ENCODE data around the gene C10orf67. TPM values are rescaled to one million over a fixed set of nuclear protein-coding genes. Genes with fewer than 3 reads are reported as not detected.

C10orf67 gene
- total and polyA plus RNA-seq, 2 of the 8 experiments (the other 6 are each of a cell fraction or from before 2014, with no cell fraction given) = 0.05 to 0.11 TPM

DNA sequence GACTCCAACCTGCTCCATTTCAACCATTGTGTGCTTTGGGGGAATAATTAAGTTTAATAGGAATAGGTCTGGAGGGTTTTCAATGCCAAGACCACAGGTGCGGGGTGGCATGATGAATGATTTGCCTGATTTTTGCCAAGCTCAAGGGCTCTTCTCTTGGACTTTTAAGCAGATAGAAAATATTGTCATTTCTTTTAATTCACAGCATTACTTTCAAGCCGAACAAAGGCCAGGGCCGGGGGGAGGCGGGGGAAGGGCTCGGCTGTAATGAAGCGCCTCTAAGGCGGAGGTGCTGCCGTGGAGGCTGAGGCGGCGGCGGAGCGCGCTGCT, 146.0 kb downstream of the C10orf67 start:
- WGBS, 2 experiments (ENCODE audit: extremely low coverage in 1 of 2, insufficient coverage in 1 of 2, insufficient read length in 1 of 2, insufficient replicate concordance in 2 of 2, low coverage in 1 of 2, low lambda C conversion rate in 2 of 2, missing lambda C conversion rate in 1 of 2) = 5% methylated on average over 13 of the region's 13 CpGs; no CpG with 5 or more reads in 1 of the 2 experiments
- ChIA-PET CTCF (ENCODE audit: partially characterized antibody) (interaction anchor here (0.8 to 1.0 kb wide), 2 partner anchors 10 to 26 kb away, joined by 3 read pairs; no protein-coding TSS in a partner anchor), POLR2A (ENCODE audit: partially characterized antibody) (interaction anchor here (1.3 kb wide), 1 partner anchor 8 kb away, joined by 3 read pairs; no protein-coding TSS in a partner anchor)
- H3K4me1 ChIP-seq (replicated peaks in 1 of 4; ENCODE audit: control insufficient read depth in 3 of 4, insufficient read depth in 4 of 4, low read length in 3 of 4) = peaks cover 3 to 25% (median 10%) of the 10 kb centered on the region in 4 experiments
- no peak overlapping the region for H2BK5ac ChIP-seq (ENCODE audit: low read depth, low read length)
- peak overlapping the region; percentile 34 to 61 (median 41); a peak in 7 of 8 replicates for H3K4me3 ChIP-seq (ENCODE audit: extremely low read depth in 1 of 4, insufficient read depth in 2 of 4, low read depth in 3 of 4, low read length in 4 of 4)
- FAIRE-seq (no peak), DNase-seq (ENCODE audit: low read depth in 1 of 2, low spot score in 2 of 2) (no peak)
- peaks cover 96 to 100% (median 99%) of the 10 kb centered on the region in 4 experiments for H3K27me3 ChIP-seq (replicated peaks in 1 of 4; ENCODE audit: control insufficient read depth in 3 of 4, extremely low read depth in 1 of 4, insufficient read depth in 3 of 4, low read length in 3 of 4)
- no peak overlapping the region for H4K8ac ChIP-seq (ENCODE audit: extremely low read depth, insufficient read depth, low read length)
- H3K36me3 ChIP-seq (ENCODE audit: control insufficient read depth in 2 of 4, insufficient read depth in 4 of 4, low read length in 3 of 4) = peaks cover 0 to 13% (median 0%) of the 10 kb centered on the region in 4 experiments; a peak in 1 of 8 replicates
- no peaks in the 10 kb centered on the region for H3K79me2 ChIP-seq (ENCODE audit: control insufficient read depth in 1 of 2, insufficient read depth in 2 of 2, low read length in 2 of 2)
- H3K23ac ChIP-seq (ENCODE audit: insufficient read length) = no peak overlapping the region
- H2BK120ac ChIP-seq (replicated peaks; ENCODE audit: low read depth, low read length) = no peak overlapping the region
- H3K27ac ChIP-seq (ENCODE audit: low read depth, low read length) = no peak overlapping the region
- H2AFZ ChIP-seq (ENCODE audit: low read length) = no peak overlapping the region
- no peak overlapping the region for H2BK12ac ChIP-seq (ENCODE audit: low read depth, low read length)
- H3K4me2 ChIP-seq (ENCODE audit: insufficient read depth in 1 of 2, low read depth in 2 of 2, low read length in 2 of 2) = peak overlapping the region; percentile 82 to 91
- H3K56ac ChIP-seq (replicated peaks; ENCODE audit: insufficient read length, low read depth, low read length) = no peak overlapping the region
- H3K9me3 ChIP-seq (ENCODE audit: insufficient read depth in 2 of 2, low read depth in 1 of 2, low read length in 1 of 2) = no peaks in the 10 kb centered on the region
- no peak overlapping the region for H3K4ac ChIP-seq (replicated peaks; ENCODE audit: insufficient read length, low read depth, low read length)
- H3K18ac ChIP-seq (ENCODE audit: extremely low read depth, low read length) = no peak overlapping the region
- H4K20me1 ChIP-seq (replicated peaks in 1 of 2; ENCODE audit: control insufficient read depth in 1 of 2, insufficient read depth in 2 of 2, low read length in 2 of 2) = peaks cover 24 to 35% of the 10 kb centered on the region in 2 experiments
- H4K5ac ChIP-seq (ENCODE audit: insufficient read length, low read depth, low read length) = no peak overlapping the region
- no peak overlapping the region; the same call in 1 of the 2 replicates for H2BK15ac ChIP-seq (ENCODE audit: low read length)
- H3K14ac ChIP-seq (ENCODE audit: insufficient read length) = no peak overlapping the region
- no peak overlapping the region for H3K9ac ChIP-seq (replicated peaks in 1 of 4; ENCODE audit: extremely low read depth in 1 of 4, low read depth in 3 of 4, low read length in 3 of 4)
- no peak overlapping the region for H2AK5ac ChIP-seq (ENCODE audit: low read depth, low read length)
- H4K91ac ChIP-seq (replicated peaks; ENCODE audit: insufficient read length, low read length) = no peak overlapping the region
- no peak overlapping the region for H2BK20ac ChIP-seq (ENCODE audit: low read length)
- H3K23me2 ChIP-seq (ENCODE audit: low read depth, low read length) = peaks cover 5% of the 10 kb centered on the region; the same call in 1 of the 2 replicates
- H3K79me1 ChIP-seq (ENCODE audit: low read depth, low read length) = no peaks in the 10 kb centered on the region
- TF ChIP-seq, protein P1, sequence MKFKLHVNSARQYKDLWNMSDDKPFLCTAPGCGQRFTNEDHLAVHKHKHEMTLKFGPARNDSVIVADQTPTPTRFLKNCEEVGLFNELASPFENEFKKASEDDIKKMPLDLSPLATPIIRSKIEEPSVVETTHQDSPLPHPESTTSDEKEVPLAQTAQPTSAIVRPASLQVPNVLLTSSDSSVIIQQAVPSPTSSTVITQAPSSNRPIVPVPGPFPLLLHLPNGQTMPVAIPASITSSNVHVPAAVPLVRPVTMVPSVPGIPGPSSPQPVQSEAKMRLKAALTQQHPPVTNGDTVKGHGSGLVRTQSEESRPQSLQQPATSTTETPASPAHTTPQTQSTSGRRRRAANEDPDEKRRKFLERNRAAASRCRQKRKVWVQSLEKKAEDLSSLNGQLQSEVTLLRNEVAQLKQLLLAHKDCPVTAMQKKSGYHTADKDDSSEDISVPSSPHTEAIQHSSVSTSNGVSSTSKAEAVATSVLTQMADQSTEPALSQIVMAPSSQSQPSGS (IDR thresholded peaks at IDR 0.05; ENCODE audit: low read length) = no peak
- TF ChIP-seq RBBP5 (IDR thresholded peaks at IDR 0.05; ENCODE audit: borderline replicate concordance, low read depth, low read length) = no peak
- no peak for TF ChIP-seq SP1 (IDR thresholded peaks at IDR 0.05; ENCODE audit: low read depth, low read length)
- TF ChIP-seq TBP (IDR thresholded peaks at IDR 0.05; ENCODE audit: low read depth, low read length) = no peak
- TF ChIP-seq GABPA (IDR thresholded peaks at IDR 0.05; ENCODE audit: borderline replicate concordance, insufficient read depth, low read length) = no peak
- TF ChIP-seq CBX5 (IDR thresholded peaks at IDR 0.05; ENCODE audit: low read depth, low read length) = no peak
- TF ChIP-seq SIN3A (conservative IDR thresholded peaks at IDR 0.05 in 1 of 2, IDR thresholded peaks at IDR 0.05 in 1 of 2; ENCODE audit: low read depth in 1 of 2, low read length in 2 of 2) = no peak
- no peak for TF ChIP-seq SIRT6 (IDR thresholded peaks at IDR 0.05; ENCODE audit: low read length)
- no peak for TF ChIP-seq MAFK (IDR thresholded peaks at IDR 0.05; ENCODE audit: low read depth, low read length)
- no peak for TF ChIP-seq SUZ12 (IDR thresholded peaks at IDR 0.05; ENCODE audit: low read length)
- no peak for TF ChIP-seq HDAC2 (IDR thresholded peaks at IDR 0.05; ENCODE audit: borderline replicate concordance in 1 of 2, low read depth in 2 of 2, low read length in 2 of 2)
- TF ChIP-seq CEBPB (IDR thresholded peaks at IDR 0.05; ENCODE audit: low read depth, low read length) = no peak
- TF ChIP-seq CHD2 (IDR thresholded peaks at IDR 0.05; ENCODE audit: low read length) = no peak

Measured in H1 (cell line).